Esophagus (tissue), 2 donors: Measurements from ENCODE around the gene LRRK1. TPM values are rescaled to one million over a fixed set of nuclear protein-coding genes. Genes with fewer than 3 reads are reported as not detected.

Source experiments
- H3K27ac ChIP-seq, 2 donors: one replicate each; pipeline ENCODE4 v1.5.1; 2013; ENCODE audit warnings: low read depth in 2 of 2, mild to moderate bottlenecking in 2 of 2, inconsistent platforms in 1 of 2, low read length in 1 of 2, moderate library complexity in 1 of 2
- H3K27me3 ChIP-seq, 2 donors: one replicate each; pipeline ENCODE4 v1.6.1; 2013; ENCODE audit warnings: low read length in 2 of 2, control low read depth in 1 of 2, mild to moderate bottlenecking in 1 of 2; ENCODE audit not compliant: insufficient read depth in 2 of 2, control insufficient read depth in 1 of 2
- H3K36me3 ChIP-seq, 2 donors: one replicate each; pipeline ENCODE4 v1.6.1; 2013; ENCODE audit warnings: low read length in 1 of 2; ENCODE audit not compliant: control insufficient read depth in 2 of 2, insufficient read depth in 2 of 2
- H3K4me1 ChIP-seq, 2 donors: one replicate each; pipeline ENCODE4 v1.6.1; 2013; ENCODE audit warnings: low read length in 1 of 2; ENCODE audit not compliant: control insufficient read depth in 2 of 2, insufficient read depth in 2 of 2
- H3K4me3 ChIP-seq, 2 donors: one replicate each; pipeline ENCODE4 v1.5.1; 2013; ENCODE audit warnings: low read length in 2 of 2, mild to moderate bottlenecking in 2 of 2, low read depth in 1 of 2, moderate library complexity in 1 of 2
- H3K9me3 ChIP-seq, 2 donors: one replicate each; pipeline ENCODE4 v1.6.1; 2013; ENCODE audit warnings: mild to moderate bottlenecking in 2 of 2, low read depth in 1 of 2, low read length in 1 of 2, moderate library complexity in 1 of 2; ENCODE audit not compliant: control insufficient read depth in 2 of 2, insufficient read depth in 1 of 2
- WGBS, 2 donors: extraction: QIAGEN DNeasy Blood & Tissue Kit; methylation state at CpG; one replicate each; pipeline ENCODE4 v1.1.7; 2013; 5-methylcytosine and 5-hydroxymethylcytosine counted together
- polyA plus RNA-seq, 2 donors: library from polyadenylated mRNA; stranded (reverse); fragments of 200-250 nt; gene quantifications; one replicate each; pipeline ENCODE4 v1.2.3, GENCODE V29; 2013
- donor health status: healthy with polysubstance abuse.
- donor health status: Bipolar disorder and iron deficiency.

Gene LRRK1
- polyA plus RNA-seq, 2 donors = 4.4 to 7.0 TPM

GRCh38 chr15:100891307-100892012 lies 27.7 kb upstream of the LRRK1 start:
- H3K9me3 ChIP-seq = no peaks in the 10 kb centered on the region
- H3K4me1 ChIP-seq = peaks cover 0 to 3% of the 10 kb centered on the region in 2 donors
- no peaks in the 10 kb centered on the region for H3K27me3 ChIP-seq

GRCh38 chr15:100892013-100892355 lies 27.2 kb upstream of the LRRK1 start:
- peaks cover 0 to 3% of the 10 kb centered on the region in 2 donors for H3K4me1 ChIP-seq
- no peaks in the 10 kb centered on the region for H3K27me3 ChIP-seq
- no peak overlapping the region for H3K27ac ChIP-seq
- H3K9me3 ChIP-seq = no peaks in the 10 kb centered on the region
- H3K4me3 ChIP-seq = no peak overlapping the region
- WGBS, 2 donors = 66 to 82% methylated on average over 6 of the region's 6 CpGs
- H3K36me3 ChIP-seq = peaks cover 0 to 3% of the 10 kb centered on the region in 2 donors

More at GRCh38 chr15:100891307-100892012, 27.7 kb upstream of the LRRK1 start:
- peak overlapping the region in 1 of 2 donors; percentile 33 for H3K27ac ChIP-seq
- peaks cover 0 to 3% of the 10 kb centered on the region in 2 donors for H3K36me3 ChIP-seq
- no peak overlapping the region for H3K4me3 ChIP-seq
- 76 to 82% methylated on average over 21 of the region's 21 CpGs for WGBS, 2 donors

GRCh38 chr15:100893261-100893963 lies 25.7 kb upstream of the LRRK1 start:
- 85 to 86% methylated on average over 6 of the region's 6 CpGs for WGBS, 2 donors
- Histone ChIP-seq H3K27me3 (no peaks in the 10 kb centered on the region), H3K4me1 (peaks cover 0 to 3% of the 10 kb centered on the region in 2 donors), H3K27ac (no peak overlapping the region), H3K9me3 (no peaks in the 10 kb centered on the region), H3K36me3 (peaks cover 0 to 3% of the 10 kb centered on the region in 2 donors), H3K4me3 (no peak overlapping the region)

GRCh38 chr15:100893964-100894295 lies 25.2 kb upstream of the LRRK1 start:
- no peaks in the 10 kb centered on the region for H3K27me3 ChIP-seq
- WGBS, 2 donors = 81 to 84% methylated on average over 9 of the region's 9 CpGs
- H3K36me3 ChIP-seq = peaks cover 0 to 3% of the 10 kb centered on the region in 2 donors
- peaks cover 0 to 3% of the 10 kb centered on the region in 2 donors for H3K4me1 ChIP-seq
- H3K4me3 ChIP-seq = no peak overlapping the region
- H3K9me3 ChIP-seq = no peaks in the 10 kb centered on the region
- no peak overlapping the region for H3K27ac ChIP-seq

GRCh38 chr15:100895721-100896120 lies 23.4 kb upstream of the LRRK1 start:
- no peaks in the 10 kb centered on the region for H3K27me3 ChIP-seq
- H3K9me3 ChIP-seq = no peaks in the 10 kb centered on the region
- WGBS, 2 donors = 88 to 89% methylated on average over 13 of the region's 13 CpGs
- H3K4me1 ChIP-seq = peaks cover 0 to 3% of the 10 kb centered on the region in 2 donors
- H3K27ac ChIP-seq = no peak overlapping the region
- H3K4me3 ChIP-seq = no peak overlapping the region
- peaks cover 0 to 3% of the 10 kb centered on the region in 2 donors for H3K36me3 ChIP-seq

GRCh38 chr15:100897221-100898151 lies 21.7 kb upstream of the LRRK1 start:
- Histone ChIP-seq H3K9me3 (no peaks in the 10 kb centered on the region), H3K36me3 (no peaks in the 10 kb centered on the region), H3K4me1 (peaks cover 2 to 3% of the 10 kb centered on the region in 2 donors), H3K27me3 (no peaks in the 10 kb centered on the region), H3K4me3 (no peak overlapping the region), H3K27ac (no peak overlapping the region)
- 87 to 91% methylated on average over 26 of the region's 26 CpGs for WGBS, 2 donors

- H3K9me3 ChIP-seq = no peaks in the 10 kb centered on the region
- no peak overlapping the region for H3K4me3 ChIP-seq
- H3K36me3 ChIP-seq = no peaks in the 10 kb centered on the region
- 87 to 90% methylated on average over 9 of the region's 9 CpGs for WGBS, 2 donors
- H3K27ac ChIP-seq = no peak overlapping the region
- peaks cover 2 to 3% of the 10 kb centered on the region in 2 donors for H3K4me1 ChIP-seq
- H3K27me3 ChIP-seq = no peaks in the 10 kb centered on the region
These were observed 21.0 kb upstream of the LRRK1 start for GRCh38 chr15:100898152-100898490.

GRCh38 chr15:100898661-100899462 lies 20.3 kb upstream of the LRRK1 start:
- Histone ChIP-seq H3K36me3 (no peaks in the 10 kb centered on the region), H3K4me1 (peaks cover 2 to 3% of the 10 kb centered on the region in 2 donors), H3K9me3 (no peaks in the 10 kb centered on the region), H3K27me3 (no peaks in the 10 kb centered on the region), H3K27ac (no peak overlapping the region), H3K4me3 (no peak overlapping the region)
- WGBS, 2 donors = 78 to 82% methylated on average over 11 of the region's 11 CpGs

- no peak overlapping the region for H3K27ac ChIP-seq
- 72 to 75% methylated on average over 5 of the region's 5 CpGs for WGBS, 2 donors
- H3K27me3 ChIP-seq = no peaks in the 10 kb centered on the region
These were observed 19.6 kb upstream of the LRRK1 start for GRCh38 chr15:100899601-100900000.

More at GRCh38 chr15:100899601-100900000, 19.6 kb upstream of the LRRK1 start:
- H3K4me1 ChIP-seq = peaks cover 2 to 3% of the 10 kb centered on the region in 2 donors
- H3K4me3 ChIP-seq = no peak overlapping the region
- no peaks in the 10 kb centered on the region for H3K36me3 ChIP-seq
- H3K9me3 ChIP-seq = no peaks in the 10 kb centered on the region
